ENCODE measurements around the gene PIF1. TPM values are rescaled to one million over a fixed set of nuclear protein-coding genes. Genes with fewer than 3 reads are reported as not detected.

Gene PIF1
- total RNA-seq, 1 donor from 2014 or later: 2.1 TPM

DNA sequence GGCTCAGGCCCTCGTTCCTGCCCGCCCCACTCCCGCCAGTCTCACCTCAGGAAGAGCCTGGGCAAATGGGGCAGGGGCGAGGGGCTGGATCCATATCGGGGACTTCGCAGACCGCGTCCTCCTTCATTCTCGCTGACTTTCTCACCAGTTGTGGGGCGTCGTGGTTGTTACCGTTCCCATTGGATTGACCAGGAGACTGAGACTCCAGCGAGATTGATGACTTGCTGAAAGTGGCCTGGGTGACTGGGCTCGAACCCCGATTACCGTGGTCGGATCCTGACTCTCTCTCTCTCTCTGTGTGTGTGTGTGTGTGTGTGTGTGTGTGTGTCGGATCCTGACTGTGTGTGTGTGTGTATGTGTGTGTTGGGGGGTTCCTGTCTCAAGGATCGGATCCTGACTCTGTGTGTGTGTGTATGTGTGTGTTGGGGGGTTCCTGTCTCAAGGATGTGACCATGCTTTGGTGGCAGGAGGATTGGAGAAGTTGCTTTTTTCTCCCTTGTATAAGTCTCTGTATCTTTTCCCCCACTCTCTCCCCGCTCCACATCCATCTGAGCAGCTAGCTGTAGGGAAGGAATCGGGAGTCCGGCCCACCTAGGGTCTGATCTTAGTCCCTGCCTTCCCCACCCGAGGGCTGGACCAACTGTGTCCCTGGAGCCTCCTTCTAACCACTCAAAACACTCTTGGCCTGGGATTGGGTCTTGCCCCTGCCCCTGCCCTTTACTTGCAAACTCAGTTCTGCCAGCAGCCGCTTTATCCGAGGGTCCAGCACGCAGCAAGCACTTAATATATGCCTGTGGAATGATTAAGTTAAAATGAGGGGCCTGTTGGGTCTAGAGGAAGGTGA lies 16.9 kb upstream of the PIF1 start:
- peaks cover 35 to 45% (median 41%) of the 10 kb centered on the region in 3 donors for H3K4me1 ChIP-seq (ENCODE audit: control insufficient read depth in 3 of 3, insufficient read depth in 3 of 3, low read length in 3 of 3)

DNA sequence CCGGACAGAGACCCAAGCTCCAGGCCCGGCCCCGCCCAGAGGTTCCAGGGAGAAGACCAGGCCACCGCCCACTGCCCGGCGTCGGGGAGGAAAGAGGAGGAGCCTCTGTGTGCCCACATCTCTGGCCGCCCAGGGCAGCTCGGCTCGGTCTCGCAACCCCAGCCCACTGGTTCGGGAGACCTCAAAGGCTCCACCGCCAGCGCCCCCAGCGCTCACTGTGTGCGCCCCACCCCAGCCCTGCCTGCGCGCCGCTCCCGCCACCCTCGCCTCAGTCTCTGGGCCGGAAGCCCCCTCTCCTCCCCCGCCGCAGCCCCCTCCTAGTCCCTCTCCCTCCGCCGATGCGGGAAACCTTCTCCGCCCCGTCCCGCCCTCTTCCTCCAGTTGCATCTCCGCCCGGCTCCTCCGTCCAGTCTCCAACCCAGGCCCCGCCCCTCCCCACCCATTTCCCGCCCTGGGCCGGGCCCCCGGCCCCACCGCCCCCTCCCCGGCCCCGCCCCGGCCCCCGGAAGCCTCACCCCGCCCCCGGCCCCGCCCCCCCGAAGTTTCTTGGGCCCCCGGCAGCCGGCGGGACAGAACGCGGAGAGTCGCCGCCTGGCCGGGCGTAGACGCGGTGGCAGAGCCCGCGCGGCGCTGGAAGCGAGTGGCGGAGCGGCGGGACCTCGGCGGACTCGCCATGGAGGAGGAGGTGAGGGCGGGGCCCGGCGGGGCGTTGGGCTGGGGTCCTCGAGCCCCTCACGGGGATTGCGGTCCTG lies 16.1 kb upstream of the PIF1 start, which contains the start of gene PLEKHO2:
Gene PLEKHO2, plus strand, starts transcription at position 572 of the 752 bp plus-strand sequence. Its CDS starts 102 bp downstream, at position 674.
- Histone ChIP-seq H3K36me3 (ENCODE audit: control insufficient read depth in 3 of 3, insufficient read depth in 3 of 3, low read length in 3 of 3) (no peaks in the 10 kb centered on the region), H3K4me1 (ENCODE audit: control insufficient read depth in 3 of 3, insufficient read depth in 3 of 3, low read length in 3 of 3) (peaks cover 34 to 44% (median 35%) of the 10 kb centered on the region in 3 donors), H3K27ac (ENCODE audit: low read depth, low read length) (peak within 1 kb of the TSS; percentile 83), H3K9me3 (ENCODE audit: control insufficient read depth in 3 of 3, low read length in 3 of 3) (no peaks in the 10 kb centered on the region), H3K9ac (ENCODE audit: low read depth in 1 of 3, low read length in 3 of 3) (peak within 1 kb of the TSS; percentile 80 to 88 (median 85)), H3K27me3 (ENCODE audit: control insufficient read depth in 3 of 3, insufficient read depth in 3 of 3, low read length in 3 of 3) (no peaks in the 10 kb centered on the region), H3K4me3 (ENCODE audit: low read length in 3 of 3) (peak within 1 kb of the TSS; percentile 73 to 89 (median 82))

More for the DNA sequence above, 16.9 kb upstream of the PIF1 start:
- Histone ChIP-seq H3K9ac (ENCODE audit: low read depth in 1 of 3, low read length in 3 of 3) (peak overlapping the region; percentile 80 to 88 (median 85)), H3K4me3 (ENCODE audit: low read length in 3 of 3) (peak overlapping the region; percentile 73 to 89 (median 81)), H3K36me3 (ENCODE audit: control insufficient read depth in 3 of 3, insufficient read depth in 3 of 3, low read length in 3 of 3) (peaks cover 0 to 4% (median 0%) of the 10 kb centered on the region in 3 donors), H3K9me3 (ENCODE audit: control insufficient read depth in 3 of 3, low read length in 3 of 3) (no peaks in the 10 kb centered on the region), H3K27me3 (ENCODE audit: control insufficient read depth in 3 of 3, insufficient read depth in 3 of 3, low read length in 3 of 3) (no peaks in the 10 kb centered on the region), H3K27ac (ENCODE audit: low read depth, low read length) (peak overlapping the region; percentile 83)

DNA sequence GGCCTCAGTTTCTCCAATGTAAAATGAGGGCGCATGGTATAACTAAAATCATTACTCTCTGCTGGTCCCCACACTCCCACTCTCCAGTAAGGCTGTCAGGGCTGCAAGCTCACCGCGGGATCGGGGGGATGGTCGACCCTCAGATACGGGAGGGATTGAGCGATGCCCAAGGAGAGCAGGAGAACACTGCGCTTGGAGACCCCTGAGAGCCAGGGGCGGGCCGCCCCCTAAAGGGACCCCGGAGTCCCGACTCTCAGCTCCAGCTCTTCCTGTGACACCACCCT lies 15.6 kb upstream of the PIF1 start:
- peak overlapping the region; percentile 75 for H3K27ac ChIP-seq (ENCODE audit: low read depth, low read length)
- peak overlapping the region; percentile 76 to 85 (median 77) for H3K9ac ChIP-seq (ENCODE audit: low read depth in 1 of 3, low read length in 3 of 3)
- peaks cover 36 to 46% (median 37%) of the 10 kb centered on the region in 3 donors for H3K4me1 ChIP-seq (ENCODE audit: control insufficient read depth in 3 of 3, insufficient read depth in 3 of 3, low read length in 3 of 3)
- no peaks in the 10 kb centered on the region for H3K27me3 ChIP-seq (ENCODE audit: control insufficient read depth in 3 of 3, insufficient read depth in 3 of 3, low read length in 3 of 3)
- H3K9me3 ChIP-seq (ENCODE audit: control insufficient read depth in 3 of 3, low read length in 3 of 3): no peaks in the 10 kb centered on the region
- peak overlapping the region; percentile 66 to 82 (median 73) for H3K4me3 ChIP-seq (ENCODE audit: low read length in 3 of 3)
- no peaks in the 10 kb centered on the region for H3K36me3 ChIP-seq (ENCODE audit: control insufficient read depth in 3 of 3, insufficient read depth in 3 of 3, low read length in 3 of 3)

DNA sequence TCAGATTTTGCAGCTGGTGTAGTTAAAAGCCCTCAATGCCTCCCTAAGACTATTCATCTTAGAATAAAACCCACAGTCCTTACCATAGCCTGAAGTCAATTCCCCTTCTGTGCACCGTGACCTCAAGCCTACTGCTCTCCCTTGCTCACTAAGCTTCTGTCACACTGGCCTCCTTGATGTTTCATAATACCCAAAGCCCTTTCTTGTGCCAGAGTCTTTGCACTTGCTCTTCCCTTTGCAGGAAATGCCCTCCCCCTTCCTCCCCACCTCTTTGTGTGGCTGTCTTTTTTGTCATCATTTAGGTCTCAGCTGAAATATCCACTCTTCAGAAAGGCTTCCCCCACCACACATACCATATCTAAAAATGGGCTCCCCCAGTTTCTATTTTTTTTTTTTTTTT lies 12.1 kb upstream of the PIF1 start:
- peaks cover 14 to 24% (median 17%) of the 10 kb centered on the region in 3 donors for H3K4me1 ChIP-seq (ENCODE audit: control insufficient read depth in 3 of 3, insufficient read depth in 3 of 3, low read length in 3 of 3)
- H3K36me3 ChIP-seq (ENCODE audit: control insufficient read depth in 3 of 3, insufficient read depth in 3 of 3, low read length in 3 of 3): no peaks in the 10 kb centered on the region
- H3K9ac ChIP-seq (ENCODE audit: low read depth in 1 of 3, low read length in 3 of 3): no peak overlapping the region
- no peak overlapping the region for H3K4me3 ChIP-seq (ENCODE audit: low read length in 3 of 3)
- H3K27ac ChIP-seq (ENCODE audit: low read depth, low read length): no peak overlapping the region
- H3K9me3 ChIP-seq (ENCODE audit: control insufficient read depth in 3 of 3, low read length in 3 of 3): no peaks in the 10 kb centered on the region
- H3K27me3 ChIP-seq (ENCODE audit: control insufficient read depth in 3 of 3, insufficient read depth in 3 of 3, low read length in 3 of 3): no peaks in the 10 kb centered on the region

DNA sequence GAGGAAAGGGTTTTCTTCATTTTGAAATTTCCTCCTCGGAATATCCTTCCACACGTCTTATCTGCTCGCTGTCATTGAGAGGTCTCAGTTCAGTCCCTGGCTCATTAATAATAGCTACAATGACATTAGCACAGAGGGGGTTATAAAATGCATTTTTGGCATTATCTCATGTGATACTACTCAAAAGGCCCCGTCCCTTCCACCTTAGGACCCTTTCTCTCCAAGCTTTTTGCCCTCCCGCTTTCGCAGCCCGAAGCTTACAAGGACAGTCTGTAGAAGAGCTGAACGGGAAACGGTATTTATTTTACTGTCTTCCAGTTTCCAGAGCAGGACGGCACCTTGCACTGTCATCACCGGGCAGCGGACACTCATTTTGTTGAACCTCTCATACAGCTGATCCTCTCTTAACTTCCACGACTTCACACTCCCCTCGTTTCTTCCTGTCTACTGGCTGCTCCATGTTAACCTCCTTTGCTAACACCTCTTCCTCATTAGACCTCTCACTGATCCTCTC lies 10.6 kb upstream of the PIF1 start:
- Histone ChIP-seq H3K9ac (ENCODE audit: low read depth in 1 of 3, low read length in 3 of 3) (peak overlapping the region; percentile 60 to 77 (median 72)), H3K9me3 (ENCODE audit: control insufficient read depth in 3 of 3, low read length in 3 of 3) (no peaks in the 10 kb centered on the region), H3K4me3 (ENCODE audit: low read length in 3 of 3) (peak overlapping the region; percentile 62 to 64 (median 62)), H3K27me3 (ENCODE audit: control insufficient read depth in 3 of 3, insufficient read depth in 3 of 3, low read length in 3 of 3) (no peaks in the 10 kb centered on the region), H3K36me3 (ENCODE audit: control insufficient read depth in 3 of 3, insufficient read depth in 3 of 3, low read length in 3 of 3) (no peaks in the 10 kb centered on the region), H3K27ac (ENCODE audit: low read depth, low read length) (peak overlapping the region; percentile 62), H3K4me1 (ENCODE audit: control insufficient read depth in 3 of 3, insufficient read depth in 3 of 3, low read length in 3 of 3) (peaks cover 13 to 17% (median 17%) of the 10 kb centered on the region in 3 donors)

DNA sequence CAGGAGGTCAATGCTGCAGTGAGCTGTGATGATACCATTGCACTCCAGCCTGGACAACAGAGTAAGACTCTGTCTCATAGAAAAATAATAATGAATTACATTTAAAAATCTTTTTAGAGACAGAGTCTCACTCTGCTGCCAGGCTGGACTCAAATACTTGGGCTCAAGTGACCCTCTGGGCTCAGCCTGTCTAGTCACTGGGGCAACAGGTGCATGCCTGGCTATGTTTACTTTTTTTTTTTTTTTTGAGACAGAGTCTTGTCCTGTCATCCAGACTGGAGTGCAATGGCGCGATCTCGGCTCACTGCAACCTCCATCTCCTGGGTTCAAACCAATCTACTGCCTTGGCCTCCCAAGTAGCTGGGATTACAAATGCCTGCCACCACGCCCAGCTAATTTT lies 8.2 kb upstream of the PIF1 start:
- peaks cover 6 to 9% (median 8%) of the 10 kb centered on the region in 3 donors for H3K4me1 ChIP-seq (ENCODE audit: control insufficient read depth in 3 of 3, insufficient read depth in 3 of 3, low read length in 3 of 3)
- H3K27ac ChIP-seq (ENCODE audit: low read depth, low read length): no peak overlapping the region
- peak overlapping the region in 1 of 3 donors; percentile 8 for H3K9ac ChIP-seq (ENCODE audit: low read depth in 1 of 3, low read length in 3 of 3)
- no peaks in the 10 kb centered on the region for H3K36me3 ChIP-seq (ENCODE audit: control insufficient read depth in 3 of 3, insufficient read depth in 3 of 3, low read length in 3 of 3)
- H3K9me3 ChIP-seq (ENCODE audit: control insufficient read depth in 3 of 3, low read length in 3 of 3): no peaks in the 10 kb centered on the region
- no peaks in the 10 kb centered on the region for H3K27me3 ChIP-seq (ENCODE audit: control insufficient read depth in 3 of 3, insufficient read depth in 3 of 3, low read length in 3 of 3)
- H3K4me3 ChIP-seq (ENCODE audit: low read length in 3 of 3): no peak overlapping the region

DNA sequence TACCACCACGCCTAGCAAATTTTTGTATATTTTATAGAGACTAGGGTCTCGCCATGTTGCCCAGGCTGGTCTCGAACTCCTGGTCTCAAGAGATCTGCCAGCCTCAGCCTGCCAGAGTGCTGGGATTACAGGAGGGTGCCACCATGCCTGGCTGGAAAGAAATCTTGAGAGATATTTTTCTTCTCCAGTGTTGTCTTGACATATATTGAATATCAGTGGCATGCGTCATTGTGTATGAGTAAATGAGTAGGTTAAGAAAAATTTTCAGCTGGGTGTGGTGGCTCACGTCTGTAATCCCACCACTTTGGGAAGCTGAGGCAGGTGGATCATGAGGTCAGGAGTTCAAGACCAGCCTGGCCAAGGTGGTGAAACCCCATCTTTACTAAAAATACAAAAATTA lies 3.5 kb upstream of the PIF1 start:
- H3K36me3 ChIP-seq (ENCODE audit: control insufficient read depth in 3 of 3, insufficient read depth in 3 of 3, low read length in 3 of 3): no peaks in the 10 kb centered on the region
- H3K4me1 ChIP-seq (ENCODE audit: control insufficient read depth in 3 of 3, insufficient read depth in 3 of 3, low read length in 3 of 3): peaks cover 16 to 19% (median 17%) of the 10 kb centered on the region in 3 donors
- no peak overlapping the region for H3K27ac ChIP-seq (ENCODE audit: low read depth, low read length)
- H3K9me3 ChIP-seq (ENCODE audit: control insufficient read depth in 3 of 3, low read length in 3 of 3): no peaks in the 10 kb centered on the region
- H3K4me3 ChIP-seq (ENCODE audit: low read length in 3 of 3): no peak overlapping the region
- no peaks in the 10 kb centered on the region for H3K27me3 ChIP-seq (ENCODE audit: control insufficient read depth in 3 of 3, insufficient read depth in 3 of 3, low read length in 3 of 3)
- no peak overlapping the region for H3K9ac ChIP-seq (ENCODE audit: low read depth in 1 of 3, low read length in 3 of 3)

DNA sequence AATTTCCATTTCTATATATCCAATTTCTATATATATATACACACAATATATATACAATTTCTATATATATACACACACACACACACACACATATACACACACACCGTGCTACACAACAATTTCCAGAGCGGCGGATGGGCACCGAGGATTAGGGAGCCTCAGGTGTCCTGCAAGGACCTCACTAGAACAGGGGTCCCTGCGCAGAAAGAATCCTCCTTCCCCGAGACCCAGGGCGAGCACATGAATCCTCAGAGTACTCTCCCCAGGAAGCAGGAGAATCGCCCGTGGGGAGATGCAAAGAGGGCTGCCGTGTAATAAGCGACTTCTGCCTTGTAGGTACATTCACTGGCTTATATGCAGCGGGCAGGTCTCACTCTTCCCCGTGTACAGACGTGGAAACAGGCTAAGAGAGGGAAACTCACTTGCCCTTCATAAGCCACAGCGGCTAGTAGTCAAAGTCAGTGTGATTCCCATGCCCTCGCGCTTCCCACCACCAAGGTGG lies 467 bp downstream of the PIF1 start:
- no peaks in the 10 kb centered on the region for H3K27me3 ChIP-seq (ENCODE audit: control insufficient read depth in 3 of 3, insufficient read depth in 3 of 3, low read length in 3 of 3)
- H3K9ac ChIP-seq (ENCODE audit: low read depth in 1 of 3, low read length in 3 of 3): peak overlapping the region; percentile 34 to 78 (median 47)
- peak overlapping the region; percentile 45 for H3K27ac ChIP-seq (ENCODE audit: low read depth, low read length)
- H3K4me1 ChIP-seq (ENCODE audit: control insufficient read depth in 3 of 3, insufficient read depth in 3 of 3, low read length in 3 of 3): peaks cover 18 to 27% (median 22%) of the 10 kb centered on the region in 3 donors
- H3K36me3 ChIP-seq (ENCODE audit: control insufficient read depth in 3 of 3, insufficient read depth in 3 of 3, low read length in 3 of 3): no peaks in the 10 kb centered on the region
- no peaks in the 10 kb centered on the region for H3K9me3 ChIP-seq (ENCODE audit: control insufficient read depth in 3 of 3, low read length in 3 of 3)
- peak overlapping the region; percentile 65 to 87 (median 73) for H3K4me3 ChIP-seq (ENCODE audit: low read length in 3 of 3)

DNA sequence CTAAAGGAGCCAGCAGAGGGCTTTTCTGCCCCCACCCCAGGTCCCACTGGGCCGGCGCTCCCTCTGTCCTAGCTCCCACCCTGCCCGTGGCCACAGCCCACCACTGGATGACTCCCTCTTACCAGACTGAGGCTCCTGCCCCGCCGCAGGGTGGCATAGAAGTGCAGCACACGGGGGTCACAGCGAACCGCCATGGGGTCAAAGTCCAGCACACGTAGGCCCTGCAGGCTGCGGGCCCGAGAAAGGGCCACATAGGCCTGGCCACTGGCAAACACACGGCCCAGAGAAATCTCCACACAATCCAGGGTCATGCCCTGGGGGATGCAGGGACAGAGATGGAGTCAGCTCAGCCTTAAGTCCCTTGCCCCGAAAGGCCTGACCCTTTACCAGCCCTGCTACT lies 9.0 kb downstream of the PIF1 start:
- Histone ChIP-seq H3K9me3 (ENCODE audit: control insufficient read depth in 3 of 3, low read length in 3 of 3) (no peaks in the 10 kb centered on the region), H3K36me3 (ENCODE audit: control insufficient read depth in 3 of 3, insufficient read depth in 3 of 3, low read length in 3 of 3) (no peaks in the 10 kb centered on the region), H3K9ac (ENCODE audit: low read depth in 1 of 3, low read length in 3 of 3) (no peak overlapping the region), H3K27ac (ENCODE audit: low read depth, low read length) (no peak overlapping the region), H3K4me3 (ENCODE audit: low read length in 3 of 3) (no peak overlapping the region), H3K27me3 (ENCODE audit: control insufficient read depth in 3 of 3, insufficient read depth in 3 of 3, low read length in 3 of 3) (no peaks in the 10 kb centered on the region), H3K4me1 (ENCODE audit: control insufficient read depth in 3 of 3, insufficient read depth in 3 of 3, low read length in 3 of 3) (no peaks in the 10 kb centered on the region)

Measured in skeletal muscle tissue (tissue), 4 donors.